Inflammatory macrophage (primary cell): Measurements from ENCODE around the gene STRAP.
"Not testable (repeated sequence)": the region's sequence is repeated elsewhere in the genome, so short reads cannot be mapped to it uniquely, and the experiment has no call there.

Experiments
- DNase-seq, 2 donors: peaks; one replicate each; pipeline ENCODE4 v3.0.0-alpha.2; 2020 to 2022

Gene STRAP

DNA sequence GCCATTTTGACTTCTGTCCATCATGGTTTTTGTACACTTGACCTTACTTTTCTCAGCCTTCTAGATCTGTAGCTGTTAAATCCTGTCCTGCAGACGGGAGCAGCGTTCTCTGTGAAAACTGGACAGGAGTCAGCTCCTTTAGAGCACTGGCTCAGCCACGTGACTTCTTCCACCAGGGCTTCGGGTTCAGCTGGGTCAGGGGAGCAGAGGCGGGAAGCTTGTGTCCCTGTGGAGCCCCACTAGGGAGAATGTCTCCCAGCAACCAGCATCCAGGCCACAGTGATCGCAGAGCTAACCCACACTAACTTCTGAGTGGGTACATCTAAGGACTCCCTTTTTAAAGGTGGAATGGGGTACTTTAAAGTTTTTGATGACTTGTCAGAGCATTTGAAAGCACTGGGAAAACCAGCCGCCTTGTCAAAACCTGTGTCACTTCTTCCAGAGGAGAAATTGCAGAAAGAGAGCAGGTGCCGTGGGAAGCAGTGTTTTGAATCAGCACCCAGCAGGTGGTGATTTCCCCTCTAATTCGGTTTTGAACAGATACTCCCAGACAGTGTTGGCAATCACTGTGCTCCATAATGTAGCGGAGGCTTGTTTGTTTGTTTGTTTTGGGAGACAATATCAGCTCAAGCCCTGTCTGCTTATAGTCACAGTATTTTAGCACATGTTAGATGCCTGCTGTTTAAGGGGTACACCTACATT, 46.8 kb downstream of the STRAP start:
- DNase-seq: no peak

- no peak for DNase-seq
These were observed 49.4 kb downstream of the STRAP start for GRCh38 chr12:15931590-15932053.

DNA sequence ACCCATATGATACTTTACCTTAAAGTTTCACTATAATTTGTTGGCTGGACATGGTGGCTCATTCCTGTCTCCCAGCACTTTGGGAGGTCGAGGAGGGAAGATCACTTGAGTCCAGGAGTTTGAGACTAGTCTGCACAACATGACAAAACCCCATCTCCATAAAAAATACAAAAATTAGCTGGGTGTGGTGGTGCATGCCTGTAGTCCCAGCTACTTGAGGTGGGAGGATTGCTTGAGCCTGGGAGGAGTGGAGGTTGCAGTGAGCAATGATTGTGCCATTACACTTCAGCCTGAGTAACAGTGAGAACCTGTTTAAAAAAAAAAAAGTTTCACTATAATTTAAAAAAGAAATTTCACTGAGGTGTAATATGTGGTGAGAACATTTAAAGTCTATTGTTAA, 50.1 kb downstream of the STRAP start:
- DNase-seq: no peak

- DNase-seq: peak; percentile 53 to 76
These were observed 50.8 kb downstream of the STRAP start for GRCh38 chr12:15932971-15933370.

GRCh38 chr12:15933751-15934150, 51.6 kb downstream of the STRAP start:
- DNase-seq: no peak

- no peak for DNase-seq
These were observed 54.6 kb downstream of the STRAP start for GRCh38 chr12:15936751-15937150.

- DNase-seq: no peak
These were observed 55.7 kb downstream of the STRAP start for GRCh38 chr12:15937902-15938301.

GRCh38 chr12:15939111-15939510, 56.9 kb downstream of the STRAP start:
- DNase-seq: no peak

GRCh38 chr12:15942475-15942874, 60.3 kb downstream of the STRAP start:
- no peak for DNase-seq

DNA sequence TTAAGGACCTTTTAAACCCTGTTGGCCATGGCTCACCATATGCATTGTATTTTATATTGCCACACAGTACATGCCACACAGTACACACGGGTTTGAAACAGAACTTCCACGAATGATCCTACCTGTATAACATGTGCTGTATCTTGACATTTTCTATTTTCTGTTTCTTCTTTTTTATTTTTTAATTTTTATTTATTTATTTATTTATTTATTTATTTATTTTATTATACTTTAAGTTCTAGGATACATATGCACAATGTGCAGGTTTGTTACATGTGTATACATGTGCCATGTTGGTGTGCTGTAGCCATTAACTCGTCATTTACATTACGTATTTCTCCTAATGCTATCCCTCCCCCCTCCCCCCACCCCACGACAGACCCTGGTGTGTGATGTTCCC, 61.3 kb downstream of the STRAP start:
- DNase-seq: not testable (repeated sequence)

- DNase-seq: not testable (repeated sequence)
These were observed 66.3 kb downstream of the STRAP start for GRCh38 chr12:15948461-15948860.
